Panc1 (cell line): ENCODE measurements around the gene EGFLAM.

ENCODE experiments used
- CTCF ChIP-seq: fragments of 450-650 bp; IDR thresholded peaks from 2 replicates; pipeline ENCODE4 v1.5.1; 2017; ENCODE audit warnings: mild to moderate bottlenecking
- REST ChIP-seq, 2 experiments: IDR thresholded peaks; 2 replicates each; pipeline ENCODE4 v1.6.1; 2011 to 2012; ENCODE audit warnings: low read depth in 2 of 2, control low read depth in 1 of 2, low read length in 1 of 2, mild to moderate bottlenecking in 1 of 2, moderate library complexity in 1 of 2; ENCODE audit not compliant: insufficient read depth in 1 of 2
- SIN3A ChIP-seq: IDR thresholded peaks from 2 replicates; pipeline ENCODE4 v1.6.1; 2012; ENCODE audit warnings: low read depth, mild to moderate bottlenecking, low read length, moderate library complexity, borderline replicate concordance; ENCODE audit not compliant: insufficient read depth

GRCh38 chr5:38424148-38425060, 166.0 kb downstream of the EGFLAM start:
- TF ChIP-seq CTCF (no peak), REST (IDR thresholded peaks at IDR 0.05; ENCODE audit: insufficient read depth in 1 of 2, low read depth in 2 of 2, low read length in 1 of 2) (no peak), SIN3A (no peak)
